Measurements from ENCODE around the gene TLL2.

- no peak for TF ChIP-seq TARDBP (IDR thresholded peaks at IDR 0.05)
- TF ChIP-seq SP1 (IDR thresholded peaks at IDR 0.05): no peak
- TF ChIP-seq BHLHE40 (IDR thresholded peaks at IDR 0.05; ENCODE audit: borderline replicate concordance): no peak
- no peak for TF ChIP-seq ARNT (IDR thresholded peaks at IDR 0.05)
- no peak for TF ChIP-seq FOXM1 (IDR thresholded peaks at IDR 0.05; ENCODE audit: borderline replicate concordance)
- no peak for TF ChIP-seq FOXK2 (IDR thresholded peaks at IDR 0.05)
- no peak for TF ChIP-seq HDGF (IDR thresholded peaks at IDR 0.05; ENCODE audit: borderline replicate concordance)
Measured at GRCh38 chr10:96334616-96335526, 178.9 kb downstream of the TLL2 start.

Measured in HEK293T (cell line).